SH-SY5Y (cell line): ENCODE results near the gene SYT6.

Experiments
- GATA2 ChIP-seq: IDR thresholded peaks from 2 replicates; pipeline ENCODE4 v1.6.1; 2011; ENCODE audit warnings: mild to moderate bottlenecking, low read depth, low read length
- GATA3 ChIP-seq: IDR thresholded peaks from 2 replicates; pipeline ENCODE4 v1.6.1; 2011; ENCODE audit warnings: low read depth, mild to moderate bottlenecking, low read length, moderate library complexity

DNA sequence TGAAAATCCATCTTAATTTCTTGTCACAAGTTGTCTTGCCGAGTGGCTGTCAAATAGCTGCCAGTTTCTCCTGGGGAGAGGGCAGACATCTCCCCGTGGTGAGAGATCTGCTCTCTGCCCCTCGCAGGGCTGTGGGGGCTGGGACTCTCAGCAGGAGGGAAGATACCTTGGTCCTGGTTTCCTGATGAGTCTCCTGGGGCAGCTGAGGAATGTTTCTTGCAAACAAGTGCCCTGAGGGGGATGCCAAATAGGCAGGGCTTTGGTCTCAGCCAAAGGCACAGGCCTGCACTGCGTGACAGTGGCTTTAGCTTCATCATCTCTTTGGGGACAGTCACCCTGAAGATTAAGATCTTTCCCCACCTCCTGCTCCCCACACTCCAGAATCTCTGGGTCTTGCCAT is 40.9 kb downstream of the SYT6 start:
- TF ChIP-seq GATA2: no peak
- no peak for TF ChIP-seq GATA3
